MM.1S (cell line): ENCODE measurements around the gene TACC2.

Experiments
- CTCF ChIP-seq: fragments of 300-600 bp; sonication (generic); IDR thresholded peaks from 2 replicates; pipeline ENCODE4 v1.5.1; 2016; ENCODE audit warnings: antibody characterized with exemption, low read length, mixed read lengths
- EZH2phosphoT487 ChIP-seq: fragments of 300-600 bp; sonication (generic); IDR thresholded peaks from 2 replicates; pipeline ENCODE4 v1.6.1; 2018; ENCODE audit warnings: antibody characterized with exemption, low read length

- no peak for TF ChIP-seq CTCF
- no peak for TF ChIP-seq EZH2phosphoT487
Measured at GRCh38 chr10:121941532-121941931, 47.4 kb upstream of the TACC2 start.
